ENCODE data around the gene LTA. TPM values are rescaled to one million over a fixed set of nuclear protein-coding genes. Genes with fewer than 3 reads are reported as not detected.

LTA gene
- total and polyA plus RNA-seq, 2 donors (not counting 3 experiments of a cell fraction or from before 2014, with no cell fraction given): 0.46 TPM; not detected in 1

DNA sequence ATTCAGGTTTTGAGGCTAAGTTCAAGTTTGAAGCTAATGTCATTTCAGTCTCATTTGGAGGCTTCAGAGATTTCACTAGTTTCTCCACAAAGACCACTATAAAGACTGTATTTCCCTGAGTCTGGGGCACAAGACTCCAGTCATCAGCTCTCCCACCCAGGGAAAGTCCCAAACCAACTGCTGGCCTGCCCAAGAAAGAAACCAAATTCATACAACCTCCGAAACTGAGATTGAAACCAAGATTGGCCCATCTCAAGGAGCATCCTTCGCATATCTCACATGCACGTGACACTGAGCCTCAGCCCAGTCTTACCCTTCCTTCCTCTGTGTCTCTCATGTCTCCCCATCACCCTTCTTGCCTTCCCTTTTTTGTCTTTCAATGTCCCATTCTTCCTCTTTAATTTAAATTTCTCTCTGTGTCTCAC, 3.5 kb upstream of the LTA start:
- BruUV-seq (replicated peaks): no TSS peak
- CTCF ChIA-PET: interaction anchor here (4.5 to 31.0 kb wide), 2 partner anchors 18 to 20 kb away, joined by 28 to 1517 read pairs; partner anchors contain the start of genes LST1, LTB, NCR3 and TNF
- Histone ChIP-seq H3K36me3 (ENCODE audit: control insufficient read depth in 2 of 2, extremely low read depth in 1 of 2, insufficient read depth in 2 of 2, low read length in 2 of 2) (no peaks in the 10 kb centered on the region), H3K9me3 (replicated peaks; ENCODE audit: control insufficient read depth, insufficient read depth, low read length) (no peaks in the 10 kb centered on the region), H3K79me2 (ENCODE audit: control insufficient read depth, insufficient read depth, low read length) (no peaks in the 10 kb centered on the region), H3K4me3 (replicated peaks in 1 of 3; ENCODE audit: insufficient read depth in 1 of 3, low read depth in 1 of 3, low read length in 3 of 3) (no peak overlapping the region), H3K9me1 (replicated peaks; ENCODE audit: control insufficient read depth, extremely low read depth, insufficient read depth, low read length) (no peaks in the 10 kb centered on the region), H3K4me2 (ENCODE audit: insufficient read depth, low read length) (no peak overlapping the region), H3K27me3 (ENCODE audit: control insufficient read depth in 2 of 2, insufficient read depth in 2 of 2, low read length in 2 of 2) (no peaks in the 10 kb centered on the region), H4K20me1 (replicated peaks; ENCODE audit: control insufficient read depth, extremely low read depth, insufficient read depth, low read length) (no peaks in the 10 kb centered on the region), H2AFZ (ENCODE audit: low read depth, low read length) (no peak overlapping the region), H3K4me1 (ENCODE audit: control insufficient read depth, extremely low read depth, insufficient read depth, low read length) (peaks cover 5% of the 10 kb centered on the region), H3K27ac (ENCODE audit: insufficient read depth, low read depth, low read length) (no peak overlapping the region), H3K9ac (replicated peaks; ENCODE audit: extremely low read depth, insufficient read depth, low read length) (no peak overlapping the region)
- POLR2A ChIA-PET: no interaction called here
- no peak for FAIRE-seq
- DNase-seq (ENCODE audit: low read depth, low spot score): no peak
- intact Hi-C loops (cut with micrococcal nuclease): no loop called here
- TF ChIP-seq, protein P1, sequence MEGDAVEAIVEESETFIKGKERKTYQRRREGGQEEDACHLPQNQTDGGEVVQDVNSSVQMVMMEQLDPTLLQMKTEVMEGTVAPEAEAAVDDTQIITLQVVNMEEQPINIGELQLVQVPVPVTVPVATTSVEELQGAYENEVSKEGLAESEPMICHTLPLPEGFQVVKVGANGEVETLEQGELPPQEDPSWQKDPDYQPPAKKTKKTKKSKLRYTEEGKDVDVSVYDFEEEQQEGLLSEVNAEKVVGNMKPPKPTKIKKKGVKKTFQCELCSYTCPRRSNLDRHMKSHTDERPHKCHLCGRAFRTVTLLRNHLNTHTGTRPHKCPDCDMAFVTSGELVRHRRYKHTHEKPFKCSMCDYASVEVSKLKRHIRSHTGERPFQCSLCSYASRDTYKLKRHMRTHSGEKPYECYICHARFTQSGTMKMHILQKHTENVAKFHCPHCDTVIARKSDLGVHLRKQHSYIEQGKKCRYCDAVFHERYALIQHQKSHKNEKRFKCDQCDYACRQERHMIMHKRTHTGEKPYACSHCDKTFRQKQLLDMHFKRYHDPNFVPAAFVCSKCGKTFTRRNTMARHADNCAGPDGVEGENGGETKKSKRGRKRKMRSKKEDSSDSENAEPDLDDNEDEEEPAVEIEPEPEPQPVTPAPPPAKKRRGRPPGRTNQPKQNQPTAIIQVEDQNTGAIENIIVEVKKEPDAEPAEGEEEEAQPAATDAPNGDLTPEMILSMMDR (IDR thresholded peaks at IDR 0.05; ENCODE audit: extremely low read depth in 1 of 2, insufficient read depth in 1 of 2, low read depth in 1 of 2, low read length in 2 of 2): no peak
- TF ChIP-seq EZH2 (IDR thresholded peaks at IDR 0.05; ENCODE audit: borderline replicate concordance, low read depth, low read length, severe bottlenecking) (no peak), MYC (IDR thresholded peaks at IDR 0.05; ENCODE audit: low read depth, low read length) (no peak), FOS (IDR thresholded peaks at IDR 0.05; ENCODE audit: borderline replicate concordance, insufficient read depth, low read length) (no peak), JUN (IDR thresholded peaks at IDR 0.05; ENCODE audit: borderline replicate concordance, insufficient read depth, insufficient read length, low read depth) (no peak), POLR2AphosphoS5 (IDR thresholded peaks at IDR 0.05; ENCODE audit: insufficient read depth, low read depth, low read length) (no peak), GATA2 (IDR thresholded peaks at IDR 0.05; ENCODE audit: insufficient read depth, insufficient read length, low read depth, low read length) (no peak), POLR2A (IDR thresholded peaks at IDR 0.05; ENCODE audit: low read depth, low read length) (no peak)
- TF ChIP-seq, protein P2, sequence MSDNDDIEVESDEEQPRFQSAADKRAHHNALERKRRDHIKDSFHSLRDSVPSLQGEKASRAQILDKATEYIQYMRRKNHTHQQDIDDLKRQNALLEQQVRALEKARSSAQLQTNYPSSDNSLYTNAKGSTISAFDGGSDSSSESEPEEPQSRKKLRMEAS (IDR thresholded peaks at IDR 0.05; ENCODE audit: insufficient read depth, insufficient read length): no peak
- dilution Hi-C loops (cut with MboI; ENCODE audit: extremely low pct_ligation_motif_present, low sequenced_read_pairs): no loop called here
